Stimulated activated naive CD8-positive, alpha-beta T cell treated with anti-CD3 and anti-CD28 coated beads, Interleukin-15, Interleukin-2, amounts not matched to agents 100 U/mL and 50 U/mL, for 24 hours (primary cell): ENCODE results near the gene PPA2.

Source experiments
- ATAC-seq: fragments of 150-1000 bp; cut with Tn5 transposase; one replicate; pipeline ENCODE4 v1.10.0; 2021
- DNase-seq: peaks from one replicate; pipeline ENCODE4 v3.0.0; 2021

PPA2 gene

DNA sequence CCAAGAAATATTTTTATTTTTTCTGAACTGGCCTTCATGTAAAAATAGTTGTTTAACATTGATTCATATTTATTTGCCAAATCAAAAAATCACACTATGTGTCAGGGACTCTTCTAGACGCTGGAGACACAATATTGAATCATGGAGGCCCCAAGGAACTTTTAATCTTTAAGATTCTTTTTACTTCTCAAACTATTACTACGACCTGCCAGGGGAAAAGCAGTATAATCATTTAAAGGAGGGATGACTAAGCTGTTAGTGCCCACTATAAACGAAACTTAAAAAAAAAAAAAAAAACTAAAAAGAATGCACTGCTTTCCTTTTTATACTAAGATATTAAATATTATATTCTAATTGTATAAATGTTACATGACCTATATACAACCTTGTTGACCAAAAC lies 84.7 kb downstream of the PPA2 start:
- ATAC-seq (no peak), DNase-seq (no peak)

DNA sequence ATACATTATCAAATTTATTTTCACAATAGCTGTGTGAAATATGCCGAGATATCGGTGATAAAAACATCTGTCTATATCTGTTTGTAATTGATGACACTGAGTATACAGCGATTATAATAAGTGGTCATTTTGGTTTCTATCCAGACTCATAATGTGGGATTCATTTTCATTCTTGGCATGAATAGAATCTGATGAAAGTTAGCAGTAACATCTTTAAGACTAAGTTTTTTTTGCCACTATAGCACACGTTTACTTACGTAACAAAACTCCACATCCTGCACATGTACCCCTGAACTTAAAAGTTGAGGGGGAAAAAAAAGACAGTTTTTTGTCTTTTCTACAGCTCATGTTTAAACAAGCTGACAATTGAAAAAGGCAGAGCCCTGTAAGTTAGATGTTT lies 86.4 kb downstream of the PPA2 start:
- ATAC-seq: no peak
- no peak for DNase-seq

DNA sequence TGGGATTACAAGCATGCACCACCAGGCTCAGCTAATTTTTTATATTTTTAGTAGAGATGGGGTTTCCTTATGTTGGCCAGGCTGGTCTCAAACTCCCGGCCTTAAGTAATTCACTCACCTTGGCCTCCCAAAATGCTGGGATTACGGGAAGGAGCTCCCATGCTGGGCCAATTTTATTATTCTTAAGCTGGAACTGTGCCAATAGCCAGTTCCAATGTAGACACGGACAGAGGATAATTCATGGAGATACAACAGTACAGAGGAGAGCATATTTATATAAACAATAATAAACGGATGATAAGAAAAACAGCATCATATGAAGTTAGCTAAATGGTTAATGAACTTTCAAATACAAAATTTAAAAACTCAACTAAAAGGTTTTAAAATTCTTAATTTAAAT lies 87.8 kb downstream of the PPA2 start:
- ATAC-seq: no peak
- DNase-seq: no peak

DNA sequence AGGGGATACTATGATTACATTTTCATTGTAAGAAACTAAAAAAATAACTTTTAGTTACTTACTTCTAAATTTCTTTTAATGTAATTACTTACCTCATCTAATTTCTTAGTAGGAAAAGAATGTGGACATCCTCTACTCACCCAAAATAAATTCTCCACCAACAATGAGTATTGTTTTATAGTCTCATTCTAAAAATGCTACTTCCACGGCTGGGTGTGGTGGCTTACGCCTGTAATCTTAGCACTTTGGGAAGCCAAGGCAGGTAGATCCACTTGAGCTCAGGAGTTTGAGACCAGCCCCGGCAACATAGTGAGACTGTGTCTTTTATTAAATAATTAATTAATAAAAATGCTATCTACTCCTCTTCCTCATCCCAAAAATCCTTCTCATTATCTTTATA lies 99.8 kb downstream of the PPA2 start:
- DNase-seq (no peak), ATAC-seq (no peak)

DNA sequence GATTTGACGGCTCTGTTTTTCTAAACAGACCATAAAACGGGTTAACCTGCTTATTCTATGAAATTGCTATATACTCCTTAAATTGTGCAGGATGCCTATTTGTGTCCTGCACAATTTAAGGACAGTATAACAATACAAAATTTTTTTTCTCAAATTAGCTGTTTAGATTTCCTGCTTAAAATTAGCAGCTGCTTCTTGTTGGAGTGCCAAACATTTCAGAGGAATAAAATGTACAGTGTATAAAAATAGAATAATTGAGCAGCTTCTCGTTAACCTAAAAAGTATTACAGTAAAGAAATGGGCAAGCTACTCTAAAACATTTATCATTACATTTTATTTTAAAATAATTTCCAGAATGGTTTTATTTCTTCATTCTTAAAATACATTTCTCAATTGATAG lies 100.5 kb downstream of the PPA2 start:
- no peak for ATAC-seq
- DNase-seq: no peak

DNA sequence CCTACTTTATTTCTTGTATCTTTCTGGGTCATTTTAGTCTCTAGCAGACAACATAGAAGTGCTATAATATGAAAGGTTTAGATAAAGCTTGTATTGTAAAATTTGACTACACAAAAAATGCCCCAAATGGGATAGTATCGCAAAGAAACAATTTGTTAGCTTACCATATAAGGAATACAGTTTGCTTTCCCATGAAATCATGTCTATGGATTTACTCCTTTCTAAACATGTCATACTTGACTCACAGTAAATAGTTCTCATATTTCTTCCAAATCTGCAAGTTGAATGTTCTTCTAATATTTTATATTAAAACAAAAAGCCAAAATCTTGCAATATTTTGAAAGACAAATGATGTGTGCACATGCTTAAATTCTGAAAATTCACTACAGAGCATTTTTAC lies 103.9 kb downstream of the PPA2 start:
- no peak for ATAC-seq
- DNase-seq: no peak

DNA sequence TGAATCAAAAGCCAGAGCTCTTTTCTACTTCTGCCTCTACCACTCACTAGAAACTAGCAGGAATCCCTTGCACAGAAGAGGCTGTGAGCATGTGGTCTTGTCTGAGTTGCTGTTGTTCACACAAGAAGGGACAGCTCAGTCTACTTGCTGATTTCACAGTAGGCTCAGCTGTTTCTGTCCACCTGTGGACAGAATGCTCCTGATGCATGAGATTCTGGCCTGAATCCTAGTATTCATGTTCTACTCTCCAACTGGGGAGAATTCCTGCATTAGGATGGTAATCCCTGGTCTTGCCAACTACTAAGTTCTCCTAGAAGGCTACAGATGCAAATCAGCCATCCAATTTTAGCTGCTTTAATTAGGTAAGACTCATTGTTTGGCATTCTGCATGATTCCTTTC lies 112.8 kb downstream of the PPA2 start:
- DNase-seq (no peak), ATAC-seq (no peak)

DNA sequence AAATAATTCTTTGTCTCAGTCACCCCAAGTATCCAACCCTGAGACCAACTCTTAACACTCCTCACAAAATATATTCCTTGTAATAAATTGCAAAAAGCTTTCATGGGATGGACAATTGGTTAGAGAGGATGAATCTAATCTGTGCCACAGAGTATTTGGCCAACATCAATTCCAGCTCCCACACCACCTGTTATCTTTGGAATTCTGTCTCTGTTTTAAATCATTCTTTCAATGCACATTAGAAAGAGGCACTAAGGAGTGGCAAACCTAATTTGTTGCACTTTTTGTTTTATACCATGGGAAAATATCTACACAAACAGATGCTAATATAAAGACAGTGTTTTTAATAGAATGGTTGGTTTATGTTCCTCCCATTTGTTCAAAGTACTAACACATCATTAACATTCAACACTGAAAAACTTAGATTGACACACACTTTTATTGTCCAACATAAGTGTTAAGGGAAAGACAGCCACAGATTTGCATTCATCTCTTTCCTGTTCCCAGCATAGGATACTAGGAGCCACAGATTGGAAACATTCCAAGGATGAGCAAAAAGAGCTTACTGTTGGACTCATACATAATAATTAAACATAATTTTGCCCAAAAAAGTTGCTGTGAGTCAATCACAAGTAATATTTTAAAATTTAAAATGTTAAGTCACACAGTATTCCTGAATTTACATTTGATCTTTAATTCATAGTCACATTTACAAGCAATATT lies 116.4 kb downstream of the PPA2 start:
- DNase-seq: no peak
- ATAC-seq: no peak

DNA sequence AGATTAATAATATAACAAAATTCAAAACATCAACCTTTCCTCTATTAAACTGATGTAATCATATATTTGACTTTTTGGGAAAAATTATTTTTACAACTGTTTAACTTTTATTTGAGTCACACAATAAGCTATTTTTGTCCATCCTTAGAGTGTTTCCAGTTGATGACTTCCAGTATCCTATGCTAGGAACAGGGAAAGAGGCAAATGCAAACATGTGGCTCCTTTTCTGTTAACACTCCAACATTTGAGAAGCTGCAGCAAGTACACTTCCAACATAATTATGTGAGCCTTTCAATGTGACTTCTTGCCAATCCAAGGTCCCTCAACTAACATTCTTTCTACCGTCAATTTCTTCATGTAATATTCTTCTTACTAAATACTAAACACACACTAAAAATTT lies 117.7 kb downstream of the PPA2 start:
- ATAC-seq: no peak

DNA sequence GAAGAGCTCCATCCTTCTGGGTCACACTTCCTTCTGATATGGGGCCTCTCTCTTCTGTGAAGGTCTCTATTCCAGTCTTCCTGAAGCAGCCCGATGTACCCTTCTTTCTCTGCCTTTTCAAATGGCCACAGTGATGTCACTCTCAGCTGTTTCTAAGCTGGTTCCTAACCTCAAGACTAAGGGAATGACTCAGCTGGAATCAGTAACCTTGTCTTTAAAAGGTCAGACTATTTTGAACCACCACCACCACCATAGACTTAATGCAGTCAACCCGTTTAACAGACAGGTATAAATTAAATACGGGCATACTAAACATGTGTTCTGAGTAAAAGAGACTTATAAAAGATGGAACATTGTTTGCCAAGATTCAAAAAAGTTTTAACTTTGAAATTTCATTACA lies 121.0 kb downstream of the PPA2 start:
- DNase-seq (peak; percentile 10), ATAC-seq (peak; percentile 85)

More for the DNA sequence above, 117.7 kb downstream of the PPA2 start:
- DNase-seq: no peak

DNA sequence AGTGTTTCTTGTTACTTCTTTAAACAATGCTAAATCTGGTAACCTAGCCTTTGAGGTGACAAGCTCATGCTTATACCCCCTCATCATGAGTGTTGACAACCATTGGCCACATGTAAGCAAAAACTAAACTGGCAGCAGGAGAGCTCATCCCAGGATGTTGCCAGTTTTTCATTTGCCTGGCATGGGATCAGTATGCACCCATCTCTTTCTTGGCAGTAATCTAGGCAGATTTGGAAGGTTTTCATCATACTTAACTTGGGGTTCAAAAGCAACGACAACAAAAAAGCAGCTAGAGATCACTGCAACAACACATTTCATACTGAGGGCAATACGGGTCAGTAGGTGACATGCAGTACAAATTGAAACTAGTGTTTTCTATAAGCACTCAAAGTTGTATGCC lies 122.0 kb downstream of the PPA2 start:
- ATAC-seq: no peak
- no peak for DNase-seq

DNA sequence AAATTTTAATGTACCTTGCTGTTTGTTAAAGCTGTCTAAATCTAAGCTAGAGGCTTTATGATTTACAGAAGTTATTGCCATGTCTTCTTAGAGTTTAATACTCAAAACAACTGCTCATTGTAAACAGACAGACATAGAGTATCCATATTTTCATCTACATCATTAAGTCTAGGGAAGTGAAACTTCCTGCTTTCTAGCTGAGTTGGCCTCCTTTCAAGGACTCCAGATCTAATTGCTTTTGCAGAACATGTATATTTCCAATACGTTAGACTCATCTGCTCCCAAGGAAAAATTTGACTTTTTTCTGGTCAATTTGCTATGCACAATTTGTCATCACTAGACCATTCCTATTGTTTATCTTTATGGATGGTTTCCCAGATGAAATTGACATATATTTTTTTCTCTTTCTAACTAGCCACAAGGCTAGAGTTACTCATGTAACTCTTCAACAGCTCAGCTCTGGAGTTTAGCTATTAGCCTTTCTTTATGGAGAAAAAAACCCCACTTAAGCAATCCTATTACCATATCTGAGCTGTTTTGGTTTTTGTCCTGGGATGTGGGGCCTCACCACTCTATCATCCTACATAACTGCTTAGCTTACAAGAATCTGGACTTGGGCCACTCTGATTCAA lies 122.9 kb downstream of the PPA2 start:
- no peak for ATAC-seq
- no peak for DNase-seq

DNA sequence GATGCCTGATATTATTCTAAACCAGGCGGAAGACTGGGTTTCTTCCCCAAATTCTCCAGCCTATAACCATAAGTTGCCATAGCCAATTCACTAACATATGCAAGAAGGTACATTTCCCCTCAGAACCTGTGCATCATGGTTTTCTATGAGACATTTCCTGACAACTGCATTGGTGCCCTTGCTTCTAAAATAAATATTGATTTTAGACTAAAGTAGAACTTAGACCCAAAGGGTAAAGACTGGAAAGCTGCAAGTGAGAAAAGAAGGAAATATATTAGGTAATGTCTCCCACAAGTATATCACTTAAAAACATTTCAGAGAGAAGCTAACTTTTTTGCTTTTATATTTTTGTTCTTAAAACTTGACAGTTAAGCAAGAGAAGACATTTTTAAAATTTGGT lies 125.1 kb downstream of the PPA2 start:
- ATAC-seq (no peak), DNase-seq (no peak)

DNA sequence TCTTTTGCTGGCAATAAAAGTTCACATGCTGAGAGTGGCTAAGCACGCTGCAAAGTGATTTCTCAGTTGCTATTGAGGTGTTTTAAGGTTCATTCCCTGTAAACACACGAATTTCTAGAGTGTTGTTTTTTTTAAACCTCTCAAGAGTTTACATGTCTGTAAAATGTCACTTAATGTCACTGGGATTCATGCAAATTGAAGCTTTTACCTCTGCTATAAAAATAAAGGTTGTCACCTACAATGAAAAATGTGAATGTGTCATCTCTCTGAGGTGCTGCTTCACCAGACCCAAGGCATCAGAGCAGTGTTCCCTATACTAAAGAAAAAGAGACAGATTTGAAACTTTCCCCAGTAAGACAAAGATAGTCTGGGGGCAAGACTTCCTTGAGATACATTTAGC lies 127.0 kb downstream of the PPA2 start:
- ATAC-seq (no peak), DNase-seq (no peak)

DNA sequence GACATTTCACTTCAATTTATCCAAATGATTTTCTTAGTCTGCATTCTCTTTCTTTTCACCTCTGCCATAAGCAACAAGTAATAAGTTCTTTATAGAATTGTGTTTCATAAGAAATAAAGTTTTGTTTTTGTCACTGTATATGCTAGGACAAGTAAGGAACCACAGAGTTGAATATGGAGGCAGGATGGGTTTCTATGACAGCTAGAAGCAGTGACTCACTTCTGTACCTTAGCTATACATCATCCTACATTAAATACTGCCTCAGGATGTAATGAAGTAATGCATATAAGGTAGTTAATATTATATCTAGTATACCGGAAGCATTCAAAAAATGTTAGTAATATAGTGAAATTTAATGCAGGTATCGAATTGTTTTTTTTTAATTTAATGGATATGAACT lies 128.0 kb downstream of the PPA2 start:
- DNase-seq: no peak
- ATAC-seq: no peak

DNA sequence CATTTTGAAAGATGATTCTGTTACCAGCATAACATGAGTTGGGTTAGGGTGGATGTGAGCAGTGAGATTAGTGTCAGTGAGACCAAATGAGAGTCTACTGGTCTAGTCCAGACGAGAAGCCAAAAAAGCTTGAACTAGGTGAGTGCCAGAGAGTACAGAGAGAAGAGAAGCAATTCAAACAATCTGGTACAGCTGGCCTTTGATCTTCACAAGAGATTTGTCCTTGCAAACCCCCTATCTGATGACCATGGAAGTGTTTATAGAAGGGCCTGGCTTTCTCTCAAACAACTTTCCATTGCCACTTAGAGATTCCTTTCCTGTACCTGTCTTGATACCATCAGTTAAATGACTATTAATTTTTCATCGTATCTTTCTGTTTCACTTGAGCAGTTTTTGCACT lies 128.5 kb downstream of the PPA2 start:
- ATAC-seq: no peak

DNA sequence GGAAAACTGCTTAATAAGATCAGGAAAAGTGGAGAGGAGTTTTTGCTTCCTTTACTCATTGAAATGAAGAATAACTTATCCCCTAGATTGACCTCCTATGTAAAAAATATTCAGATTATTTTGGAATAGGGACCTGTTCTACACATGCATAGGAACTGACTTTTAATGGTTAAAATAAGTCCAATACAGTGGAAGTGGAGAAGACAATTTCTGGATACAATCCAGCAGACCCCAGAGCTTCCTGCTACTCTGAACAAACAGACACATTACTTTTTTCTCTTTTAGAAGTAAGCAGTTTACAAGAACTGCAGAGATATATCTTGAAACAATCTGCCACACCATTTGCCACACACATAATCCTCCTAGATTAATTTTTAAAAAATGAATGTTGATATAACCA lies 129.7 kb downstream of the PPA2 start:
- no peak for ATAC-seq

More for the DNA sequence above, 128.5 kb downstream of the PPA2 start:
- no peak for DNase-seq

DNA sequence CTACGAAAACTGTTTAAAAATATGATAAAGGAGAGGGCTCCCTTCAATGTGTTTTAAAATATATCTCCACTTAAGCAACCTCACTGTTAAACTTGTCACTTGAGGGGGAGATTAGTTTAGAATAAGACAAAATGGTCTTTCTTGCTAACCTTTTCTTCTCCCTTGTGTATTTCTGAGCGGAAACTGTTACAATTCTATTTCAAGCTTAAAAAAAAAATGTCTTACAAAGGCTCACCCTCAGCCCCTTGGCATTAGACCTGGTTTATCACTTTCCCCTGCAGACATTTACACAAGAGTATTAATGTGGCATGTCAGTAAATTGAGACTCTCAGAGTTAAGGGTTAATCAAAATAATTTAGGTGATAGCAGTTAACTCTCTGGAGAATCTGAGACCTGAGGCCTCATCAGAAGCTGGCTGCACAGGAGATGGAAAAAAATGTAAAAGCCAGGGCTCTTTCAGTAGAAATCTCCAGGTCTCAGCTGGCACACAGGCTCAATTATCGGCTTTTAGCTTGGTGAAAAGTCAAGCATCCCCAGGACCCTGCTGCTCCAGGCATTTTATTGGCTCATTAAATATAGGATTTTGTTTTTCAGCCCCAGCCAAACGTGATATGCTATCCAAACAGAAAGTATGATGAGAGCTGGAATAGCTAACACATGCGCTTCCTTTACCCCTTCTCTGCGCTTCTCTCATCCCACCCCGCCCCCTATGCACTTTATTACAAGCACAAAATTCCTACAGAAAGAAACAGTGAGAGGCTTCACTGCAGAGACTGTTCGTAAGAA lies 130.5 kb downstream of the PPA2 start:
- ATAC-seq (no peak), DNase-seq (no peak)

More for the DNA sequence above, 129.7 kb downstream of the PPA2 start:
- no peak for DNase-seq

DNA sequence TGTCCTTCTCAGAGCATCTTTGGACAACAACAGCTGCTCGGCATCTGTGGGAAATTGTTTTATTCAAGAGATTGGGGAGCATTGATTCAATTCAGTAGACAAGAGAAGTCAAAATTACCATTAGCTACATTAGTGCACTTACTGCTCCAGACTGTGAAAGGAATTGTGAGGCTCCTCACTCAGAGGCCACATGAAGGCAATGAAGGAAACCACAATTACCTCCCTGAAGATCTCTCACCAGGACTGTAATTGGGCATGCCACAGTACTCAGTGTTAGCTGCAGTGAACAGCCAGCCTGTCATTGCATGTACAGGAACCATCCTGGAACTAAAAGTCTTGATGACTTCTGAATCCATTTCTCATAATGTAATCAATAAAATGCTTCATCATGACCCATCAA lies 144.8 kb downstream of the PPA2 start:
- ATAC-seq (peak; percentile 40), DNase-seq (no peak)

DNA sequence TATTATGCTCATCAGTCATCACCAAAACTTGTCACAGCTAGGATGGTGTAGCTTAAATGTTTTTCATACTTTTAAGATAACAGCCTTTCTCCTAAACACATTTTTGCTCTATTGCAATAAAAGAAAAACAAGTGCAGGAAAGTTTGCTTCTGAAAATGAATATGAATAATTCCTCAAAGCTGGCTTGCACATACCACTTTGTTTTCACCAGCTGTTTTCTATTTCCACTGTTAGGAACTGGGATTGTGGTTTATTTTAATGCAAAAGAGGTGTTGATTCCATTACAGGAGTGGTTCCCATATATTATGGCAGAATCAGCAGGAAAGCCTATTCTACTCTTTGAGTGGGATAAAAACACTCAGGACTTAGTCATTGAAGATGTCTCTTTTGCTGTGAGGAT lies 145.9 kb downstream of the PPA2 start:
- DNase-seq: no peak
- no peak for ATAC-seq

DNA sequence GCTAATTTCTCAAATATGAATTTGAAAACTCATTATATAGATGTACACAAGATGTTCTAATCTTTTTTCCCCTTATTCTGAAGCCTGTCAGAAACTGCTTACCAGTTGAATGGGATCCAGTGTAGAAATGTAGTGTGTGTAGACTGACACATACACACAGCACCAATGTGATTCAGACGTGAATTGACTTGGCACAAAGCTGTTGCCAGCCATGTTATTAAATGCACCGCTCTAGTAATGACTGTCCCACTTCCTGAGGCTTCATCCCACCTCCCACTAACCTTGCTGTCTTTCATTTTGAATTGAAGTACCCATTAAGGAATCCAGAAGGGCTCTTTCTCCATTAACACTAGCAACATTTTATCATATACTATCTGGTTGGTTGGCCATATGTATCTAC lies 146.6 kb downstream of the PPA2 start:
- ATAC-seq: peak; percentile 81
- DNase-seq: no peak
